Naive B cell (primary cell): ENCODE data around the gene TRIM45. TPM values are rescaled to one million over a fixed set of nuclear protein-coding genes. Genes with fewer than 3 reads are reported as not detected.
"Not testable (repeated sequence)": the region's sequence is repeated elsewhere in the genome, so short reads cannot be mapped to it uniquely, and the experiment has no call there.

Source experiments
- ATAC-seq, 2 donors: fragments of 150-1000 bp; cut with Tn5 transposase; 2 replicates each; pipeline ENCODE4 v1.10.0; 2021; ENCODE audit warnings: low read depth in 2 of 2, mild to moderate bottlenecking in 2 of 2, moderate library complexity in 2 of 2
- DNase-seq: peaks from one replicate; pipeline ENCODE4 v3.0.0; 2022
- H3K27ac Mint-ChIP-seq, 6 donors: one replicate each; pipeline ENCODE4 v1.8.0; 2020 to 2022; ENCODE audit warnings: mild to moderate bottlenecking in 6 of 6, mixed read lengths in 6 of 6, moderate library complexity in 5 of 6, inconsistent platforms in 2 of 6
- H3K27me3 Mint-ChIP-seq, 3 donors: one replicate each; pipeline ENCODE4 v1.8.0; 2021 to 2022; ENCODE audit warnings: mixed read lengths in 3 of 3, mild to moderate bottlenecking in 1 of 3
- H3K36me3 Mint-ChIP-seq, 2 donors: one replicate each; pipeline ENCODE4 v1.8.0; 2020 to 2022; ENCODE audit warnings: mixed read lengths in 2 of 2, inconsistent platforms in 1 of 2, mild to moderate bottlenecking in 1 of 2
- H3K4me1 Mint-ChIP-seq, 3 donors: one replicate each; pipeline ENCODE4 v1.8.0; 2020 to 2022; ENCODE audit warnings: mixed read lengths in 3 of 3, inconsistent platforms in 1 of 3, mild to moderate bottlenecking in 1 of 3, moderate library complexity in 1 of 3
- H3K4me3 Mint-ChIP-seq, 8 donors: one replicate each; pipeline ENCODE4 v1.8.0; 2020 to 2022; ENCODE audit warnings: mild to moderate bottlenecking in 8 of 8, mixed read lengths in 8 of 8, moderate library complexity in 8 of 8, inconsistent platforms in 2 of 8
- H3K9me3 Mint-ChIP-seq, 7 donors: one replicate each; pipeline ENCODE4 v1.8.0; 2020 to 2022; ENCODE audit warnings: mixed read lengths in 7 of 7, mild to moderate bottlenecking in 5 of 7, inconsistent platforms in 2 of 7, moderate library complexity in 1 of 7
- polyA plus RNA-seq, 6 donors: library from polyadenylated mRNA; unstranded; fragments of 300-500 nt; fragmentation: Illumina TruSeq; gene quantifications; one replicate each; pipeline ENCODE4 v1.2.3, GENCODE V29; 2021; ENCODE audit warnings: low read depth in 6 of 6

Gene TRIM45
- polyA plus RNA-seq, 6 donors from 2014 or later, result 0.17 to 0.31 TPM; not detected in 4

DNA sequence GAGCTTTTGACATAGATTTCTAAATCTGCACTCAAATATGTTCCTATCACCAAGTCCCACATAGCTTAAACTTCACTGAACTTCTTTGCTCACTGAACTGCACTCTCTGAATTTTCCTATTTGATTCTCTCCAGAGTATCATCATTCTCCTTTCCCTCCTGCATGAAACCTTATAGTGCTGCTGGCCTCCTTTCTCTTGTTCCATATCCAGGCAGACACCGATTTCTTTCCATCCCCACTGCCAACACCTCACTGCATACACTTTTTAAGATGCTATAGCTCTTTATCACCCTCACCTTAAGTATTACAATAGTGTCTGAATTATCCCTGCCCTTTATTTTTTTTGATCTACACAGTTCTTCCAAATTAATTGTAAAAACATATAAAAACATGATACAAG, 3.1 kb upstream of the TRIM45 start:
- no peak overlapping the region for H3K27ac Mint-ChIP-seq
- no peaks in the 10 kb centered on the region for H3K9me3 Mint-ChIP-seq
- H3K4me1 Mint-ChIP-seq, result peaks cover 0 to 7% (median 5%) of the 10 kb centered on the region in 3 donors
- ATAC-seq, result no peak
- no peak for DNase-seq
- no peak overlapping the region for H3K4me3 Mint-ChIP-seq
- H3K27me3 Mint-ChIP-seq, result peaks cover 0 to 12% (median 7%) of the 10 kb centered on the region in 3 donors
- H3K36me3 Mint-ChIP-seq, result no peaks in the 10 kb centered on the region

GRCh38 chr1:117123274-117123673, 1.7 kb upstream of the TRIM45 start:
- H3K27ac Mint-ChIP-seq, result no peak overlapping the region
- no peaks in the 10 kb centered on the region for H3K36me3 Mint-ChIP-seq
- ATAC-seq, result no peak
- H3K4me1 Mint-ChIP-seq, result peaks cover 0 to 7% (median 5%) of the 10 kb centered on the region in 3 donors
- peak overlapping the region in 5 of 8 donors; percentile 1 to 87 (median 72) for H3K4me3 Mint-ChIP-seq
- no peak for DNase-seq
- H3K9me3 Mint-ChIP-seq, result no peaks in the 10 kb centered on the region
- peaks cover 0 to 12% (median 7%) of the 10 kb centered on the region in 3 donors for H3K27me3 Mint-ChIP-seq

DNA sequence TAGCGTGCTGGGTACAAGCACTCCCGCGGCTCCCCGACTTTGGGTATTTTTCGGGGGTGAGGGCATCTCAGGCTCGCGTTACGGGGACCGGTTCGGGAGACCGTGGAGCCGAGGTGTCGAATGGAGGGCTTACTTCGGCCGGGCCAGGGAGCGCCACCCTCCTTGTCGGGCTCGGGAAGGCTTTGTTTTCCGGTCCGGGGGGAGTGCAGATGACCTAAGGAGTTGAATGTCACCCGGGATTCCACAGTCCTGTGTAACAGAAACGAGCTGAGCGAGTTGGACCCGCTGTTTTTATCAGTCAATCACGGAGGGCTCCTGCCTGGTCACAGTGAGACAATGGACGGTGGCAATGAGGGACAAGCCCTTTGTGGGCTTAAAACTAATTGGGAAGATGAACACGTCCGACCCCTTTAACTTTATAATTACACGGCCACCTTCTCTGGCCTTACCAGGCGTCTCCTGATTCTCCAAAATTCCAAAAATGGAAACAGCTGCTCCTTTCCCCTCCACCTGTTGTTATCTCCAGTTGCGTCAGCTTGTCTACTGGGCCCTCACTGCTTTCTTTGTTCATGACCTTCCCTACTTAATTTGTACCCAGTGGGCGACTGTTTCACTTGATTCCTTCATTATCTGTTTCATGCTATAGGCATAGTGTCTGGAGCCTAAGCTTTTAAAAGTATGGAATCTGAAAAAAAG, 929 bp upstream of the TRIM45 start:
- Mint-ChIP-seq H3K36me3 (no peaks in the 10 kb centered on the region), H3K9me3 (no peaks in the 10 kb centered on the region)
- no peak for DNase-seq

DNA sequence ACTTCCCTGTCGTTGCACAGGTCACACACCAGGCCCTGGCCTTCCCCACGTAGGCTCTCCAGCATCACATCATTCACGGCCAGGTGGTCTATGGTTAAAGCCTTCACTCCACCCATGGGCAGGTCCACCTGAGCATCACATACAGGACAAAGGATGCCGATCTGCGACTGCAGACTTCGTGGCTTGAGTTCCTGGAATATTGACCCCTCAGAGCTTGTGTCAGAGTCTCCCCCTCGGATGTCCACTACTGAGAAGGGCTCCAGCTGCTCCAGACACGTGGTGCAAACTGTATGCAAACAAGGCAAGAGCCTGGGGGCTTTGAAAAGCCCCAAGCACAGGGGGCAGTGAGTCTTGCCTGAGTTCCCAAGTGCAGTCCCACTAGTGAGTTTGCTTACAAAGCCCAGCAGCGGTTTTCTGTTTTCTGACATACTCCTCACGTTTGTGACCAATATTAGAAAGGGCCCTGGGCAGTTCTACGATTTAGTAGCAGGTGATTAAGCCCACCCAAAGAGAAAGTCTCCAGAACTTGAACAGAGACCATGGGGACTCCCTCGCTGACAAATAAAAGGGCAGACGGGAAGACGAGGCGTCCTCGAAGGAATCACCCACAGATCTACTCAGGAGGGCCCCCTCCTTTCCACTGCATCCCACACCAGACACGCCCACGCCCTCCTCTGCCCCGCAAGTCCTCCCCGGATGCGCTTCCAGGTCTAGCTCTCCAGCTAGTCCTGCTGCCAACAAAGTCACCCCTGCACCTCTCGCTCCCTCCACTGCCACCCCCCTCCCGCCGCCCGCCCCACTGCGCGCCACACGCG, 568 bp downstream of the TRIM45 start:
- Mint-ChIP-seq H3K4me3 (peak overlapping the region; percentile 84 to 94 (median 91)), H3K27ac (peak overlapping the region in 4 of 6 donors; percentile 25 to 81 (median 44))
- no peak for DNase-seq

More for the DNA sequence above, 929 bp upstream of the TRIM45 start:
- no peak for ATAC-seq
- Mint-ChIP-seq H3K4me3 (peak overlapping the region; percentile 84 to 94 (median 91)), H3K27ac (peak overlapping the region in 3 of 6 donors; percentile 2 to 58 (median 36)), H3K27me3 (peaks cover 0 to 7% (median 7%) of the 10 kb centered on the region in 3 donors), H3K4me1 (peaks cover 0 to 7% (median 5%) of the 10 kb centered on the region in 3 donors)

DNA sequence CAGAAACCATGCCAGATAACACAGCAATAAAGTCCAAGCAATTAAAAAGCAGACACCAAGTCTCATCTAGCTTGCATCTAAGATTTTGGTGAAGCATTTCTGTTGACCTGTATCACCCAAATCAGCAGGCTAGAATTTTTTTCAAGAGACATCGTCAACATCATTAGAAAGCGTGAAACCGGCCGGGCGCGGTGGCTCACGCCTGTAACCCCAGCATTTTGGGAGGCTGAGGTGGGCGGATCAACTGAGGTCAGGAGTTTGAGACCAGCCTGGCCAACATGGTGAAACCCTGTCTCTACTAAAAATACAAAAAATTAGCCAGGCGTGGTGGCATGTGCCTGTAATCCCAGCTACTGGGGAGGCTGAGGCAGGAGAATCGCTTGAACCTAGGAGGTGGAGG, 2.4 kb downstream of the TRIM45 start:
- H3K9me3 Mint-ChIP-seq, H3K36me3 Mint-ChIP-seq, ATAC-seq, DNase-seq, H3K27me3 Mint-ChIP-seq, H3K4me1 Mint-ChIP-seq, H3K27ac Mint-ChIP-seq: not testable (repeated sequence)
- peak overlapping the region in 1 of 8 donors; percentile 30 for H3K4me3 Mint-ChIP-seq

More for the DNA sequence above, 568 bp downstream of the TRIM45 start:
- Mint-ChIP-seq H3K27me3 (no peaks in the 10 kb centered on the region), H3K36me3 (no peaks in the 10 kb centered on the region), H3K4me1 (peaks cover 0 to 7% (median 5%) of the 10 kb centered on the region in 3 donors), H3K9me3 (no peaks in the 10 kb centered on the region)
- ATAC-seq, result no peak

- peaks cover 0 to 7% (median 5%) of the 10 kb centered on the region in 3 donors for H3K4me1 Mint-ChIP-seq
- H3K27ac Mint-ChIP-seq, result no peak overlapping the region
- DNase-seq (no peak), ATAC-seq (no peak)
- no peaks in the 10 kb centered on the region for H3K9me3 Mint-ChIP-seq
- H3K27me3 Mint-ChIP-seq, result no peaks in the 10 kb centered on the region
- no peak overlapping the region for H3K4me3 Mint-ChIP-seq
- no peaks in the 10 kb centered on the region for H3K36me3 Mint-ChIP-seq
Observed at GRCh38 chr1:117118137-117118536, 3.4 kb downstream of the TRIM45 start.

- peaks cover 0 to 7% (median 5%) of the 10 kb centered on the region in 3 donors for H3K4me1 Mint-ChIP-seq
- no peaks in the 10 kb centered on the region for H3K36me3 Mint-ChIP-seq
- H3K4me3 Mint-ChIP-seq, result no peak overlapping the region
- H3K27me3 Mint-ChIP-seq, result no peaks in the 10 kb centered on the region
- ATAC-seq (no peak), DNase-seq (no peak)
- no peaks in the 10 kb centered on the region for H3K9me3 Mint-ChIP-seq
- H3K27ac Mint-ChIP-seq, result no peak overlapping the region
Observed at GRCh38 chr1:117117697-117118096, 3.9 kb downstream of the TRIM45 start.

- no peak for DNase-seq
- H3K9me3 Mint-ChIP-seq, result no peaks in the 10 kb centered on the region
- no peak overlapping the region for H3K27ac Mint-ChIP-seq
- H3K27me3 Mint-ChIP-seq, result no peaks in the 10 kb centered on the region
- H3K4me3 Mint-ChIP-seq, result no peak overlapping the region
- ATAC-seq, result no peak
- peaks cover 0 to 7% (median 5%) of the 10 kb centered on the region in 3 donors for H3K4me1 Mint-ChIP-seq
- H3K36me3 Mint-ChIP-seq, result no peaks in the 10 kb centered on the region
Observed at GRCh38 chr1:117116784-117117130, 4.8 kb downstream of the TRIM45 start.

- DNase-seq (no peak), ATAC-seq (no peak)
- H3K9me3 Mint-ChIP-seq, result no peaks in the 10 kb centered on the region
- H3K27me3 Mint-ChIP-seq, result no peaks in the 10 kb centered on the region
- no peak overlapping the region for H3K4me3 Mint-ChIP-seq
- peaks cover 0 to 7% (median 4%) of the 10 kb centered on the region in 3 donors for H3K4me1 Mint-ChIP-seq
- no peak overlapping the region for H3K27ac Mint-ChIP-seq
- no peaks in the 10 kb centered on the region for H3K36me3 Mint-ChIP-seq
Observed at GRCh38 chr1:117116090-117116783, 5.3 kb downstream of the TRIM45 start.

- Mint-ChIP-seq H3K9me3 (no peaks in the 10 kb centered on the region), H3K27me3 (no peaks in the 10 kb centered on the region), H3K4me3 (no peak overlapping the region), H3K4me1 (no peaks in the 10 kb centered on the region), H3K36me3 (no peaks in the 10 kb centered on the region), H3K27ac (peak overlapping the region in 2 of 6 donors; percentile 31 to 47)
- no peak for DNase-seq
- ATAC-seq, result peak in 1 of 2 donors; percentile 43
Observed at GRCh38 chr1:117114877-117115276, 6.7 kb downstream of the TRIM45 start.

- DNase-seq, result no peak
- H3K27me3 Mint-ChIP-seq, result no peaks in the 10 kb centered on the region
Observed at GRCh38 chr1:117113199-117113598, 8.3 kb downstream of the TRIM45 start.

DNA sequence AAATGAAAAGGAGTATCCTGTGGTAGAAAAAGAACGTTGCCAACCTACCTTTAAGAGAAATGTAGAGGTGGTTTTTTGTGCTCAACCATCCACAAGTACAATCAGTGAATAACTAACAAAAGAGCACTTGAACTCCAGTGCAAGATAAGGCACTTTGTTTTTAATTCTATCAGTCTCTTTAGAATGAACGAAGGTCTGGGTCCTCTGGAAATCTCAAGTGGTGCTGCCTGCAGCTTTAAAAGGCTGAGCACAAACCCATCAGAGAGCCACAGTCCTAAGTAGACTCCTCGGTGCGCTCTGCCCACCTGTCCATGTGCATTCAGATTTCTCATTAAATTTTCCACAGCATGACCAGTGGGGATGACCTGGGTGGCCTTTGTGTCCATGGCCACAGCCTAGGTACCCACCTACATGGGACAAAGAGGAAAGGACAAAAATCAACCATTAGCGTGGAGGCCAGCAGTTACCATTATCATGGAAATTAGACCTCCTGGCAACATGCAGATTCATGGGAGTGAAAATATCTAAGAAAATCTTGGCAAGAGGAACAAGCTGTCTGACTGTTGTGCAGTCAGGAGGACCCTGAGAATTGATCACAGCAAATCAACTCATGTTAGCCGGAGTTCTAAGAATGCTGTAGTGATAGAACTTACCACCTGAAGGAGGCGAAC, 9.4 kb downstream of the TRIM45 start:
- Mint-ChIP-seq H3K36me3 (no peaks in the 10 kb centered on the region), H3K27me3 (no peaks in the 10 kb centered on the region), H3K4me3 (no peak overlapping the region), H3K27ac (no peak overlapping the region), H3K9me3 (no peaks in the 10 kb centered on the region), H3K4me1 (no peaks in the 10 kb centered on the region)
- DNase-seq (no peak), ATAC-seq (no peak)

More at GRCh38 chr1:117113199-117113598, 8.3 kb downstream of the TRIM45 start:
- Mint-ChIP-seq H3K9me3 (no peaks in the 10 kb centered on the region), H3K36me3 (no peaks in the 10 kb centered on the region), H3K4me1 (no peaks in the 10 kb centered on the region), H3K27ac (no peak overlapping the region), H3K4me3 (no peak overlapping the region)
- ATAC-seq, result no peak

GRCh38 chr1:117110774-117111173, 10.8 kb downstream of the TRIM45 start:
- no peak overlapping the region for H3K27ac Mint-ChIP-seq
- ATAC-seq, result no peak

More at GRCh38 chr1:117110774-117111173, 10.8 kb downstream of the TRIM45 start:
- Mint-ChIP-seq H3K4me3 (no peak overlapping the region), H3K4me1 (no peaks in the 10 kb centered on the region), H3K9me3 (no peaks in the 10 kb centered on the region), H3K36me3 (no peaks in the 10 kb centered on the region), H3K27me3 (no peaks in the 10 kb centered on the region)
- DNase-seq, result no peak
